Tibial nerve (tissue), 3 donors: Measurements from ENCODE around the gene LTBR.

Experiments
- CTCF ChIP-seq, 5 experiments: fragments of 200-600 bp in 3 of 5; fragments of 450-650 bp in 2 of 5; sonication (generic) in 3 of 5; IDR thresholded peaks; one replicate each; pipeline ENCODE4 v1.5.1; 2016 to 2019; ENCODE audit warnings: antibody characterized with exemption in 5 of 5, mild to moderate bottlenecking in 3 of 5, moderate library complexity in 2 of 5
- POLR2A ChIP-seq, 2 donors: fragments of 450-650 bp; IDR thresholded peaks; one replicate each; pipeline ENCODE4 v1.6.1; 2017; ENCODE audit warnings: antibody characterized with exemption in 2 of 2, mild to moderate bottlenecking in 2 of 2, moderate library complexity in 2 of 2

GRCh38 chr12:6391013-6391412, 7.1 kb downstream of the LTBR start:
- TF ChIP-seq POLR2A (IDR thresholded peaks at IDR 0.05) (no peak), CTCF (IDR thresholded peaks at IDR 0.05) (no peak)
